Endothelial cell of umbilical vein (primary cell): ENCODE data around the gene RASGRF1.

Source experiments
- EZH2 ChIP-seq: IDR thresholded peaks from 2 replicates; pipeline ENCODE4 v1.6.1; 2012; ENCODE audit warnings: borderline replicate concordance, low read depth, mild to moderate bottlenecking, moderate library complexity, low read length, inconsistent platforms; ENCODE audit not compliant: severe bottlenecking
- MYC ChIP-seq: IDR thresholded peaks from one replicate; pipeline ENCODE4 v1.6.1; 2011; ENCODE audit warnings: mild to moderate bottlenecking, low read depth, low read length

DNA sequence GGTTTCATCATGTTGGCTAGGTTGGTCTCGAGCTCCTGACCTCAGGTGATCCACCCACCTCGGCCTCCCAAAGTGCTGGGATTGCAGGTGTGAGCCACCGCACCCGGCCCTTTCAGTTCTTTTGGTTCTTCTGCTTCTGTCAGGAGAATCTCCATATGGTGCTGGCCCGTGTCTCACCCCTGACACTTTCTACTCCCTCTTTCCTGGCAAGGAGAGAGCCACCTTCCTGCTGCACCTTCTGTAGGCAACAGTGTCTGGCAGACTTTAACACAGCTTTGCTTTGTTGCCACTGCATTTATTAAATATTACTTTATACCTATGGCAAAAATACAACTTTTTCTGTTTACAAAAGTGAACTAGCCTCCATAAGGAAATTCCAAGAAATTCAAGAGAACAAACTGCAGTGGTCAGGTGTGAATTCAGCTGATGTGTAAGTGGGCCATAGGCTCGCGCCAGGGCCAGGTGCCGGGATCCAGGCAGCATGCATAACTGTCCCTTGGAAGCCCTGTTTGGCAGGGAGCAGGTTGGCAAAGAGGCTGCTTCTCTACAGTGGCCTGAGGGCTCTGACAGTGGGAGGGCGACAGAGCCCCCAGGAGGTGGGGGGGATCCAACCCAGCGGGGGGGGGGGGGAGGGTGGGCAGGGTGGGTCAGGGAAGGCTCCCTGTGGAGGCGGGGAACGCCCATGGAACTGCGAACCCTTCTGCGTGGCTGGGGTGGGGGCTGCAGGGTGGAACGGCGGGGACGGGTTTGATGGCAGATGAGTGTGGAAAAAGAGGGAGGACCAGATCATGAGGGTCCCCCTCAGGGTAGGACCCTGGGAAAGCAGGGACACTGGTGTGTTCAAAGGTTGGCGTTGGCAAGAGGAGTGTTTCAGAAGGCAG is 166.9 kb downstream of the RASGRF1 start:
- TF ChIP-seq MYC (no peak), EZH2 (no peak)
